Fibroblast of villous mesenchyme (primary cell): ENCODE results near the gene SRGN. TPM values are rescaled to one million over a fixed set of nuclear protein-coding genes. Genes with fewer than 3 reads are reported as not detected.

Experiments used
- DNase-seq: peaks from one replicate; pipeline ENCODE4 v3.0.0-alpha.2; 2010; ENCODE audit warnings: low read depth
- H3K4me3 ChIP-seq: 2 replicates; pipeline ENCODE4 v1.5.1; 2011; ENCODE audit warnings: low read depth, mild to moderate bottlenecking, low read length
- total RNA-seq: library from RNA; depleted of rRNA; stranded (reverse); fragments of >200 nt; gene quantifications from 2 replicates; pipeline ENCODE4 v1.2.3, GENCODE V29; 2012
- TF ChIP-seq, protein P1 (sequence below): IDR thresholded peaks from 2 replicates; pipeline ENCODE4 v1.5.1; 2012; ENCODE audit warnings: low read depth, mild to moderate bottlenecking, low read length; ENCODE audit not compliant: insufficient read depth

Gene SRGN
- total RNA-seq, 1 donor = 221 TPM

DNA sequence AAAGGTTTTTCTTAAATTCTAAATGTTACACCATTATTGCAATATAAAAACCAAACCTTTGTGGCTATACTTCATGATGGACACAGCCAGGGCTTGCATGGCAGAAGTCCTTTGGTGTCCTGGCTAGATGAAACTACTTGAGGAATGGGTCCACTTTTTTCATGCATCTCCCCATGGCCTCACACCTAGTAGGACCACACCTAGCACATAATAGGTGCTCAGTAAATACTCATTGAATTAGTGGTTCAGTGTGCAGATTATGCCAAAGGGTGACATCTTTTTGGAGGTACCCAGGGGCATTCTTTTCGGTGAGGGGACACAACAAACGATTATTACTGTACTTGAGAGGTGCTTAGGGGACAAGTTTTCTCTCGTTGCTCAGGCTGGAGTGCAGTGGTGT lies 20.7 kb upstream of the SRGN start:
- TF ChIP-seq, protein P1, sequence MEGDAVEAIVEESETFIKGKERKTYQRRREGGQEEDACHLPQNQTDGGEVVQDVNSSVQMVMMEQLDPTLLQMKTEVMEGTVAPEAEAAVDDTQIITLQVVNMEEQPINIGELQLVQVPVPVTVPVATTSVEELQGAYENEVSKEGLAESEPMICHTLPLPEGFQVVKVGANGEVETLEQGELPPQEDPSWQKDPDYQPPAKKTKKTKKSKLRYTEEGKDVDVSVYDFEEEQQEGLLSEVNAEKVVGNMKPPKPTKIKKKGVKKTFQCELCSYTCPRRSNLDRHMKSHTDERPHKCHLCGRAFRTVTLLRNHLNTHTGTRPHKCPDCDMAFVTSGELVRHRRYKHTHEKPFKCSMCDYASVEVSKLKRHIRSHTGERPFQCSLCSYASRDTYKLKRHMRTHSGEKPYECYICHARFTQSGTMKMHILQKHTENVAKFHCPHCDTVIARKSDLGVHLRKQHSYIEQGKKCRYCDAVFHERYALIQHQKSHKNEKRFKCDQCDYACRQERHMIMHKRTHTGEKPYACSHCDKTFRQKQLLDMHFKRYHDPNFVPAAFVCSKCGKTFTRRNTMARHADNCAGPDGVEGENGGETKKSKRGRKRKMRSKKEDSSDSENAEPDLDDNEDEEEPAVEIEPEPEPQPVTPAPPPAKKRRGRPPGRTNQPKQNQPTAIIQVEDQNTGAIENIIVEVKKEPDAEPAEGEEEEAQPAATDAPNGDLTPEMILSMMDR = no peak
- no peak for DNase-seq
- H3K4me3 ChIP-seq = no peak overlapping the region

DNA sequence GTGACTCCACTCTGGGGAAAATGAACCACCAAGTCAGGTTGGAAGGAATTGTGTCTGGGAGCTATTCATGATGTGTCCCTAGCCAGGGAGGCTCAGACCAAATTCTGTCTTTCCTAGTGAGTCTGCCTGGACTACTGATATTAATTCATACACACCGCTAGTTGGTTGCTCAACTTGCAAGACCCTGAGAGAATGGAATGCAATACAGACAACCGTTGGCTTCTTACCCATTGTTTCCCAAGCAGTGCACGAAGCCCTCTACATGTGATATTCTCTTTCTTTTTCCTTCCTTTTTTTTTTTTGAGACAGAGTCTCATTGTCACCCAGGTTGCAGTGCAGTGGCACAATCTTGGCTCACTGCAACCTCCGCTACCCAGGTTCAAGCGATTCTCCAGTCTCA lies 19.4 kb upstream of the SRGN start:
- DNase-seq = no peak
- no peak overlapping the region for H3K4me3 ChIP-seq
- TF ChIP-seq, protein P1 = no peak

DNA sequence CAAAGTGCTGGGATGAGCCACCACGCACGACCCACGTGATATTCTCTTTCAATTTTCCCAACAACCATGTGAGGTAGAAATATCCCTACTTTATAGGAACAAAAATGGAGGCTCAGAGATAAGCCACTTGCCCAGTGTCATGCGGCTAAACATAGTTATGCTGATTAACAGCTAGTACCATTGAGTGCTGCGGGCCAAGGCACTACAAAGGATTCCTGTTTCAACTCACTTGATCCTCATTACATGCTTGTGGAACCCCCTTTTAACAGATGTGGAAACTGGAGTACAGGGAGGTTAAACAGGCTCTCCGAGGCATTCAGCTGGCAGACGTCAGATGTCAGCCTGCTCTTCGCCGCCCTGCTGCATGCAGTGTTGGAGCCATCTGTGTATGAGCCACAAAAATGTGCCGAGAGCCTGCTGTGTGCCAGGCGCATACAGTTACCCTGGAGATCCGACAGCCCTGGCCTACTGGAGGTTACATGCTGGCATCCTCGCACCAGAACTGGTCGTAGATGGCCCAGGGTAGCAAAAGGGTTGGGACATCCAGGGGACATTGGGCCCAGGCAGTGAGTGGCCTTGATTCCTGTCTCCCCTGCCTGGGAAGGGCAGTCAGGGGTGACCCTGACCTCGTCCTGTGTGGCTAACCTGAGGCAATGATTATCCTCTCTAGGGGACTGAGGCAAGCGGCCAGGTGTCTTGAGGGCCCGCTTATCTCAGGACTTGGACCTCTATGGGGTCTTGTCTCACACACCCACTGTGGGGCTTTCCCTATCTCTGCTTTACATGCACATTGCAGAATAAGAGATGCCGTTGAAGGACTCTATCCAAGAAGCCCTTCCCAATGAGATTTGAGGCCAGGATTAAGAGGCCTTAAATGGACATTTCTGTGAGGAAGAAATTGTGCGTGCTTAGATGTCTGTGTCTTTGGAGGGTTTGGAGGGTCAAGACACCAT lies 18.5 kb upstream of the SRGN start:
- no peak overlapping the region for H3K4me3 ChIP-seq
- TF ChIP-seq, protein P1 = no peak
- DNase-seq = peak; percentile 95

DNA sequence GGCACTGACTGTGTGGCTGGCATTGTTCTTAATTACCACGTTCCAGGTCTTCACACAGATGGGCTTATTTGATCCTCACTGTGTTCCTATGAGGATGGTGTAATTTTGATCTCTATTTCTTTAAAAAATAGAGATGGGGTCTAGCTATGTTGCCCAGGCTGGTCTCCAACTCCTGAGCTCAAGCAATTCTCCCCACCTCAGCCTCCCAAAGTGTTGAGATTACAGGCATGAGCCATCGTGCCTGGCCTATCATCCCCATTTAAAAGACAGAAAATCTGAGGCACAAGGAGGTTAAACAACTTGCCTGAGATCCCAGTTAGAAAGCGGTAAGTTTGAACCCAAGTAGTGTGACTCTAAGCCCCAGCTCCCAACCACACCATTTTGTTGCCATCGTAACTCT lies 17.0 kb upstream of the SRGN start:
- no peak for DNase-seq
- H3K4me3 ChIP-seq = no peak overlapping the region

DNA sequence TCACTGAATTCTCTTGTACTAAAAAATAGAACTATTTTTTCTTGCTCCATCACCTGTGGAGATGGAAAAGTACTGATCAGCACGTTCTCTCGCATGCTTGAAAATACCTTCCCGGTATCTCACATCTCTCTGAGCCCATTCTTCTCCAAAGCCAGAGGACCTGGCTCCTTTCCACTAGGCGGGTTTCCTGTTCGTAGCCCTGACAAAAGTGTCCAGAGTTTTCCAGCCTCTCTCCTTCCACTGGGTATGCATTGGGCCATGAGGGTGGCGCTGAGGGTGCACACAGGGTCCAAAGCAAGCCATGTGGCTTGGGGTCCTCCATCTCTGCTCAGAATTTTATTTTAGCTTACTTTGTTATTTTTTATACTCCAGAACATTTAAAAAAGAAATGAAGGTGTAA lies 16.3 kb upstream of the SRGN start:
- TF ChIP-seq, protein P1 = no peak
- H3K4me3 ChIP-seq = no peak overlapping the region
- DNase-seq = no peak

More for the DNA sequence above, 17.0 kb upstream of the SRGN start:
- TF ChIP-seq, protein P1 = no peak

DNA sequence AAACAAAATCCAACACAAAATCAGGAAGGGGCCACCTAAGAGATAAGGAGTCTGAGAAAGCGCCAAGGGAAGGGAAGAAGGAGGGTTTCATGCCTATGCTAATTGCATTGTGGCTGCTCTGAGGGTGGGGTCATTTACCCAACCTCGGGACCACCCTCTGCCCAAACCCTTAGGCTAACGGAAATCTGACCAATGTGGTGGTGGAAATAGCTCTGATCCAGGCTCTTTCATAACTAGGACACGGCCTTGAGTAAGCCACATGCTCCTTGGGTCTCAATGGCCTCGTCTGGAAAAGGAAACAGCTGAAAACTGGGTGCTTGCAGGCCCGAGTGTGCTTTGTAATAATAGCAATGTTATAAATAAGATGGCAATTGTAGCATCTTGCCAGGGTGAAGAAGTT lies 14.9 kb upstream of the SRGN start:
- no peak overlapping the region for H3K4me3 ChIP-seq
- DNase-seq = no peak
- TF ChIP-seq, protein P1 = no peak
